HG03575 (cell line): ENCODE measurements around the gene DIAPH2.
A peak's percentile ranks its signal among the peaks of the same experiment; 100 is the strongest.

Experiments
- ATAC-seq: cut with Tn5 transposase; IDR thresholded peaks from one replicate; pipeline ENCODE4 v1.9.1; 2021; ENCODE audit not compliant: unreplicated experiment, insufficient number of reproducible peaks, low FRiP score; ENCODE audit errors: extremely low read depth

Gene DIAPH2

DNA sequence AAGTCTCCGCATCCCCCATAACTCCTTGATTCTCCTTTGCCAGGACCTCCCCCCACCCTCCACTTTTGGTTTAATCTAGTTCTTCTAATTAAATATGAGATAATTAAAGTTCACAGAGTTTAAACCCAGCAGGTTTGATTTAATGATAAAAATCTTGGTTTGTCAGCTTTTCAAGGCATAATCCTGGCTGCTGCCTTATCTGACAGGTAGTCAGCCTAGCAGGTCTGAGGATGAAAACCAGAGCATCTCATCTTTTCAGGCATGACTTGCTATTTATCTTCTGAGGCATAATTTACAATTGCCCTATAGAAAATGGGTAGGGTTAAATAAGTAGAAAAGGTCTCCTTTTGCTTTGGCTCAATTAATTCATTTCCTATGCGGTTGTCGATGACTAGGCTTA lies 790.3 kb downstream of the DIAPH2 start:
- no peak for ATAC-seq

DNA sequence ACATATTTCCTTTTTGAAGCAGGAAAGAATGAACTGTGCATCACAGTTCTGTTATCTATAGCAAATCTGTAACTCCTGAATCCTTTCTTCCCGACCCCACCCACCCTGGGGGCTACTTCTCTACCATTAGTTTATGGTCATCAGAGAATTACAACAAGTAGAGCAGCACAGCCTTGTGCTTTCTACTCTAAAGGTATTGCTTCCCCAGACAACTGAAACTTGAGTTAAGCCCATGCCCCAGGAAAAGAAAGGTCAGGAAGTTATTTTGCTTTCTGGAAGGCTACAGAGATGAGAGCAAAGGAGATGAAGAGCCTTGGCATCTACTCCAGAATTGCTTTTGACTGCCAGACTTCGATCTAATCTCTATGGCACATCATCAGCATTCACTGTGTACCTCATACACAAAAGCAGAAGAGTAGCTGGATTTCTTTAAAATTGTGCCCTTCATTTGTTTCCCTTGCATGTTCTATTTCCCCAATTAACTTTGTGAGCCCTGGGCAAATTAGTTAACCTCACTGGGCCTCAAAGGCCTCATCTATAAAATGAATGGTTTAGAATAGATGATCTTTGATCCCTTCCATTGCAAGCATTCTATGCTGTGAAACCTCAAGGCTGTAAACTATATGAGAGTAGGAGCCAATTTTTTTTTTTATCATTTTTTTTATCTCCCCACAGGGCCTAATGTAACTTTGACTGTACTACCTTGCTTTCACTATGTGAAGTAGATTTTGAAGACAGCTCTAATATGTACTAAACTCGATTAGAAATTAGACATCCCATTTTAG lies 794.7 kb downstream of the DIAPH2 start:
- ATAC-seq: no peak

DNA sequence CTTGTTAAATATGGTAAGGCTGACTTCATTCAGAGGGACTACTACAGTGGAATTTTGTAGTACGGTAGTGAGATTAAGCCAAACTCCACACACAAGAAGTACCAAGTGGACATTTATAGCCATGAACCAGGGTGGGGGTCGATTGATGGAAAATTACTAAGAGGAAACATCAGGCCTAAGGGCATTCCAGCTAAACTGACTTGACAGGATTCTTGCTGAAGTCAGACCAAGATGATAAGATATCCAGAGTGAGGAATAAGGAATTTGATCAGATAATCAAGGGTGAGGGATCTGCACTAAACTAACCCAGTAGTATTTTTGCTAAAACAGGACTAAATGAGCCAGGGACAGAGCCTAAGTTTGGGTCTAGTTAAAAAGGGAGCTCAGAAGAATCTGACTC lies 796.6 kb downstream of the DIAPH2 start:
- no peak for ATAC-seq

DNA sequence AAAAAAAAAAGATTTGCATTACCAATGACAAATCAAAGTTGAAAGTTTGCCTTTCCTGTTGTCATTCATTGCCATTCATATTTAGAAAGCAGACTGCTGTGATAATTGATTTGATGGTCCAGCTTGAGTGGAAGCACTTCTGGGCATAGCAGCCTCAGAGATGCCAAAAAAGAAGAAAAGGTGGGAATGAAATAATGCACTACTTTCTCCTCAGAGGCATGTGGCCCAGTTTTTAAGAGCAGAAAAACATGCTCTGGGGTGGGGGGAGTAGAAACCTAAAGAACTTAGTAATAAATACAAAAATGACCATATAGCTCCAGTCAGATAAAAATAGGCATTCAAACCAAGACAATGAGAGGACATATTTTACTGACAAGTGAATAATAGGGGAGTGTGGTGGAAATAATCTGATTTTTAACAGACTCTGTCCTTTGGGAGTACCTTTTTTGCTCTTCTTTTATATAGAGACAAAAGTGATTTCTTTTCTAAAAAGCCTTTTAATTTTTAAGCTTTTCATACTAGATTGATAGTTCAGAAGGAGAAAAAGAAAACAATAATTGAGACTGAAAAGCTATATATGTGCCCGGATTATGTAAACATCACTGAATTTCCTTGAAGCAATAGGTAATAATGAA lies 798.1 kb downstream of the DIAPH2 start:
- no peak for ATAC-seq

DNA sequence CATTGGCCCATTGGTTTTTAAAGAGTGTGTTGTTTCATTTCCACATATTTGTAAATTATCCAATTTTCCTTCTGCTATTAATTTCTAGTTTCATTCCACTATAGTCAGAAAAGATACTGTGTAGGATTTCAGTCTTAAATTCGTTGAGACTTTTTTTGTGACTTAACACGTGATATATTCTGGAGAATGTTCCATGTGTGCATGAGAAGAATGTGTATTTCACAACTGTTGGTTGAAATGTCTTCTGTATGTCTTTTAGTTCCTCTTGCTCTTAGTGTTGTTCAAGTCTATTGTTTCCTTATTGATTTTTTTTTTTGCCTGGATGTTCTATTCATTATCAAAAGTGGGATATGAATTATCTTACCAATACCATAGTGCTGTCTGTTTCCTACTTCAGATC lies 806.0 kb downstream of the DIAPH2 start:
- ATAC-seq: no peak

- ATAC-seq: peak; percentile 78
Observed at GRCh38 chrX:97494756-97495372, 810.2 kb downstream of the DIAPH2 start.

DNA sequence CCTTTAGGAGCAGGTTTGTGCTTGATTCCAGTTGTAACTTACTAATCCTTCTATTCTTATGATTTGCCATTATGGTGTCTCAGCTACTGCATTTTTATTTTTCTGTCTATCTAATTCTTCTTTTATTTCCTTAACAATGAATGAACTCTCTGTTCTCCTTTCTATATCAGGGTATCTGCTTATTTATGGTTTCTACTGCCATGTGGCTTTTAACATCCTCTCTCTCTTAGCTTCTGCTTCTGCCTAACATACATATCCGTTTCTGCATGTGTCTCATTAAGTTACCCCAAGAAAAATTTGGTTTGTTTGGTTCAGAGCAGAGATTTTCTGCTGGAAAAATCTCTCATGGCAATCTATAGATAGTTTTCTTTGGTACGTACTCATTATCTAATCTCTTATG lies 813.5 kb downstream of the DIAPH2 start:
- peak; percentile 44 for ATAC-seq

GRCh38 chrX:97504431-97504830 lies 819.8 kb downstream of the DIAPH2 start:
- ATAC-seq: no peak

DNA sequence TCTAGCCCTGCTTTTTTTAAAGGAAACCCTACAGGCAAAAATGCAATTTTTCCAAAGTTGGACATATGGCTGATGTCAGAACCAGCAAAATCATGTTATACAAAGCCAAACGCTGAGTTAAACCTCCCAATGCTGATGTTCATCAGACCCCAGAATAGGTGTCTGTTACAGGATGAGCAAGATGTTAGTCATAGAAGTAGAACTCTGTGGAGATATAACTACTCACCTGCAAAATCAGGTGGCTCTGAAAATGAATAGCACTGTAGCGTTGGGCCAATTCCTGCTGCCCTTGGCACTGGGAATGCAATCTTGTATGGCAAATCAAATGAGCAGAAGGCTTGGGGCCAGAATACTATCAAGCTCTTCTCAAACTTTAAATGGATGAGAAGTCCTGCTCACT lies 833.1 kb downstream of the DIAPH2 start:
- no peak for ATAC-seq

DNA sequence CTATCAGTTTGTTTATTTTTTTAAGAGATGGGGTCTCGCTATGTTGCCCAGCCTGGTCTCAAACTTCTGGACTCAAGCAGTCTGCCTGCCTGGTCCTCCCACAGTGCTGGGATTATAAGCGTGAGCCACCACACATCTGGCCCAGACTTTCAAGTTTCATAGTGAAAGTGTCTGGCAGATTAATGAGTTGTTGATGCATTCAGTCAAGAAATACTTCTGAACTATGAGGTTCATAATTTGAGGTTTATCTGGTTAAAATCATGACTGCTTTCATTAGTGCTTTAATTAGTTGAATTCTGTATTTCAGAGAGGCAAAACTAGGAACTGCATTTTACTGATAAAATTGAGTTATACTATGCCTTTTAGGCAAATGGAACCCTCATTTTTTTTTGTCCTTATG lies 837.7 kb downstream of the DIAPH2 start:
- ATAC-seq: no peak

DNA sequence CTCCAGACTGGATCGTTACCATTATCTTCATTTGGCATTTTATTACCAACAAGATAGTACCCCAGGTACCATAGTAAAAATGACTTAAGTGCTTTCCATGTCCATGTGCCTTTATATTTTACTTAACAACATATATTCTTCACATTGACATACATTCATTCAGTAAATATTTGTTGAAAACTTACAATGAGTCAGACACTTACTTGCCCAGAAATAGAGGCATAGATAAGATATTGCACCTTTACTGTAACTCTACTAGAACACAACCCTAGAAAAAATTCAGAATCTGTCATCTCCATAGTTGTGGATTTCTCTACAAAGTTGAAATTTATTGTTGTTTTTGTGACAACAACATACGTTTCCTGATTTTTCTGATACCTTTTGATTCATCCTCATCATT lies 839.7 kb downstream of the DIAPH2 start:
- ATAC-seq: no peak

- no peak for ATAC-seq
Observed at GRCh38 chrX:97524997-97525396, 840.4 kb downstream of the DIAPH2 start.

DNA sequence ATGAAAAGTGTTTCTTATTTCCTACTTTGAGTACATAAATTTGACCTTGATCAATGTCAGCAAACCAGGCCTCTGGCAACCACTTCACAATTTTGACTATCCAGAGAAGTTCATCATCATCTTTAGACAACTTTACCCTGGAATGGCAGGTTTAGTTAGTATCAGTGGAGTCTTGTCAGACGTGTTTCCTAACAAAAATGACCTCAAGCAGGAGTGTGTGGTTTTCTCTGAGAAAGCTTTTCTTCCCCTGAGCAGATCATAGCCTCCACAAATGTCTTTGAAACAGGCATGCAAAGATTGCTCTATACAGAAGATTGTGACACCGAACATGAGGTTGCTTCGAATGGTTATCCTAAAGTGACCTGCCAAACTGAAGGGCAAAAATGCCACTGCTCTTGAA lies 841.3 kb downstream of the DIAPH2 start:
- no peak for ATAC-seq

DNA sequence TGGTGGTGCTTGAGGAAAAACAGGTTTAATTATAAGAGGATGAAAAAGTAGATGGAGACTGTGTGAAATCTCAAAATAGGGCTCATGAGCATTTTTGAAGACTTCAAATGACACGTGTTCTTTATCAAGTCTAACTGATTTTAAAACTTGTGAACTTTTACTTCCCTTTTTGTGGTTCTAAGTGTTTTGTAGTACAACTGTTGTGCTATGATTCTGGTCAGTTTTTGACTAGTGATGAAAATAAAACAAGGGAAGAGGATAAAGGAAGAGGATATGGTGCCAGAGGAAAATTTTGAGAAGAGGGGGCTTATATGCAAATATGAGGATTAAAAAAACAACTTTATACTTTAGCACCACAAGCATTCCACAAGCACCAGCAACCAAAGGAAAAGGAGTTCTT lies 843.1 kb downstream of the DIAPH2 start:
- ATAC-seq: no peak

DNA sequence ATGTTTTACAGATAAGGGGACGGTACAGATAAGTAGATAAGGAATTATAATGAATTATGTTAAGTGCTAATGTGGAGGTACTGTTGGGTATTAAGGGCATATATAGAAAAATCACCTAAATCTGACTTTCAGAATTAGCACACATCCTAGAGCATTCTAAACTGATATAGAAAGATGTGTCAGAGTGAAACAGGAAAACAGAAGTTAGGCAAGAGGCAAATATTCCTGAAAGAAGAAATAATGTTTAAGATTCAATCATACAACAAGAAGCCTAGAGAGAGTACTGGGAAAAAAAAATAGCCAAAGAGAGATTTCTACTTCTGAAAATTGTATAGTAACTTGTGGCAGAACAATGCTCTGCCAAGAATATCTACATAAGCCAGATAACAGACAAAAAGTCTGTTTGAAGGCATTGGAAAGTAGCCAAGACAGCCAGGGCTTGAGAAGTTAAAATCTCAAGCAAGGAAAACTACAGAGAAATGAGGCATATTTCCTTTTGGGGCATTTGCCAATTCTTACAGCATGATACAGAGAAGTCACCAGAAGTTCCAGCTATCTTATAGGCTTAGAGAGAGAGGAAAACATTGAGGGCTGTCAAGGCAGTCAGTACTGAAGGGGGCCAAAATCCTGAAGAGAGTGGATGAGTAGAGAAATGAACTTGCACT lies 845.0 kb downstream of the DIAPH2 start:
- no peak for ATAC-seq

DNA sequence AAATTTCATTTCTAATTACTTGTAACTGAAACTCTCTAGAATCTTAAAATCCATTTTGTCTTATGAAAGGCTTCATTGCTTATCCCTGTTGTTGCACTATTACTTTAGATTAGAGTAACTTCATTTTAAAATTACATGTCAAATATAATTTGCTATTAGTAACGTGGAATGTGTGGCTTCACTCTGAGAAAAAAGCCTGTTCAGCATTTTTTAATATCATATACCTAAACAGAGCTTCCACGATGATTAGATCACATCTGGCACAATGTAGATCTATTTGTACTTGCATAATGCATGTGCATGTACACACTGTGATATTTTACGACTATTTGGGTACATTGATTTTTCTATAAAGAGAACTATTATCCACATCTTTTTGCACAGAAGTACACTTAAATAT lies 847.2 kb downstream of the DIAPH2 start:
- no peak for ATAC-seq

- ATAC-seq: no peak
Observed at GRCh38 chrX:97538745-97539144, 854.1 kb downstream of the DIAPH2 start.

DNA sequence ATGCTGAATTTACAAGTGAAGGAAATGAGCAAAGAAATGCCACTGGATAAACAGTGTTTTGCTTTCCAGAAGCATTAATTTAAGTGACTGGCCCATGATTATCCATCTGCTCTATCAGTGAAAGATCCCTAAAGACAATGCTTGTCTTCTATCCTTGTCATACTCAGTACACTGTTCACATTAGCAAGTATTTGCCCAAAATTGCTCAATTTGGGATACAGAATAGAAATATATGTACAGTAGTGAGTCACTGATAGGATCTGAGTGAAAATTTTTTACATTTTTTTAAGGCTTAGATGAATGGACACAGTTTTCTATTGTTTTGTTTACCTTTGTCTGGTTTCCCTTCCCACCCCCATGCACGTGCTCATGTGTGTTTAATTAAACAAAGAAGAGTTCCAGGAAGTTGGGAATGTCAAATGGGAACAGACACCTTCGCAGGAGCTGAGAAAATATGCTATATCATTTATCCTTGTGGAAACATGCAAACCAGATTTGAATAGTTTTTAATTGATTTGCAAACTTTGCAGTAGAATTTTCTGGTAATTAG lies 855.4 kb downstream of the DIAPH2 start:
- ATAC-seq: no peak

GRCh38 chrX:97547877-97548578 lies 863.4 kb downstream of the DIAPH2 start:
- ATAC-seq: no peak
